Osteoblast (primary cell): ENCODE results near the gene GPX3. TPM values are rescaled to one million over a fixed set of nuclear protein-coding genes. Genes with fewer than 3 reads are reported as not detected.

Source experiments
- DNase-seq: peaks from one replicate; pipeline ENCODE4 v3.0.0; 2011; ENCODE audit warnings: low spot score, mixed read lengths; ENCODE audit not compliant: insufficient read length; ENCODE audit errors: missing footprints
- H2AFZ ChIP-seq: 2 replicates; pipeline ENCODE4 v1.6.0; 2011; ENCODE audit warnings: mild to moderate bottlenecking, low read length
- H3K27ac ChIP-seq: 2 replicates; pipeline ENCODE4 v1.5.1; 2011; ENCODE audit warnings: mild to moderate bottlenecking, low read depth, low read length, moderate library complexity
- H3K27me3 ChIP-seq: 2 replicates; pipeline ENCODE4 v1.6.0; 2012; ENCODE audit warnings: mild to moderate bottlenecking, control low read depth, inconsistent platforms, low read length, moderate library complexity; ENCODE audit not compliant: insufficient read depth
- H3K36me3 ChIP-seq: 2 replicates; pipeline ENCODE4 v1.5.1; 2011; ENCODE audit warnings: mild to moderate bottlenecking, low read length, control low read depth, moderate library complexity; ENCODE audit not compliant: insufficient read depth
- H3K4me1 ChIP-seq: 2 replicates; pipeline ENCODE4 v1.5.1; 2011; ENCODE audit warnings: mild to moderate bottlenecking, low read length, control low read depth, moderate library complexity; ENCODE audit not compliant: insufficient read depth
- H3K4me2 ChIP-seq: 2 replicates; pipeline ENCODE4 v1.6.0; 2011; ENCODE audit warnings: mild to moderate bottlenecking, low read length; ENCODE audit not compliant: insufficient read depth
- H3K4me3 ChIP-seq: fragments of 200-600 bp; sonication (generic); 3 replicates; pipeline ENCODE4 v1.5.1; 2012; ENCODE audit warnings: mild to moderate bottlenecking, low read length, inconsistent platforms; ENCODE audit not compliant: insufficient read depth
- H3K79me2 ChIP-seq: 2 replicates; pipeline ENCODE4 v1.6.0; 2012; ENCODE audit warnings: mild to moderate bottlenecking, low read length, control low read depth, inconsistent platforms; ENCODE audit not compliant: insufficient read depth
- H3K9me3 ChIP-seq: 2 replicates; pipeline ENCODE4 v1.5.1; 2011; ENCODE audit warnings: low read depth, low read length, control low read depth
- H4K20me1 ChIP-seq: 2 replicates; pipeline ENCODE4 v1.6.0; 2012; ENCODE audit warnings: mild to moderate bottlenecking, low read length, control low read depth; ENCODE audit not compliant: insufficient read depth
- total RNA-seq: library from RNA; depleted of rRNA; stranded (reverse); fragments of >200 nt; gene quantifications from 2 replicates; pipeline ENCODE4 v1.2.3, GENCODE V29; 2012
- TF ChIP-seq, protein P1 (sequence below): IDR thresholded peaks from 2 replicates; pipeline ENCODE4 v1.5.1; 2011; ENCODE audit warnings: mild to moderate bottlenecking, low read depth, low read length, moderate library complexity; ENCODE audit errors: extremely low read depth

The GPX3 gene
- total RNA-seq, 1 donor = 9.8 TPM

DNA sequence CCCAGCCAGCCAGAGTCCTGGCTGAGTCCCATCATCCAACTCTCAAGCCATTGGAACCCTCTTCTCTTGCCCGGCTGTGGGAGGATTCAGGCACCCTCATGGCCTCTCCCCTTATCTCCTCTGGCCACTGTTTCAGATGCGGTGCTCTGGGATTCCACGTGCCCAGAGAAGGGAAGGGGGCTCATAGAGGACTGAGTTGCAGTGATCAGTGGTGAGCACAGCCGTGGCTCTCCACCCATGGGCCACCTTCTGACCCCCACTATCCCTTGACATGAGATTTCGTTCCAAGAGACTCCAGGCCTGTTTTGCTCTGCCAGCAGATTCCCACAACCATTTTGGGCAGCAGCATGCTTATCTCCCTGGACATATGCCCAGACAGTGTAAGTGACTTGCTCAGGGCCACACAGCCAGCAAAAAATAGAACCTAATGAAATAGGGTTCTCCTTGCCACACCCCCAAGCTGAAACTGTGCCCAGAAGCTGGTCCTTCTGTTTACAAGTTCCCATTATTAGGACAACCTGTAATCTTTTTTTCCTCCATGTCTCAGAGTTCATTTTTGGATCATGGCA, 2.7 kb downstream of the GPX3 start:
- Histone ChIP-seq H4K20me1 (no peaks in the 10 kb centered on the region), H3K27ac (peak overlapping the region; percentile 94), H3K9me3 (no peaks in the 10 kb centered on the region), H3K36me3 (no peaks in the 10 kb centered on the region), H3K27me3 (no peaks in the 10 kb centered on the region), H3K4me2 (peak overlapping the region; percentile 58), H2AFZ (no peak overlapping the region), H3K4me1 (peaks cover 37% of the 10 kb centered on the region), H3K4me3 (peak overlapping the region; percentile 23), H3K79me2 (no peaks in the 10 kb centered on the region)
- DNase-seq = peak; percentile 91
- TF ChIP-seq, protein P1, sequence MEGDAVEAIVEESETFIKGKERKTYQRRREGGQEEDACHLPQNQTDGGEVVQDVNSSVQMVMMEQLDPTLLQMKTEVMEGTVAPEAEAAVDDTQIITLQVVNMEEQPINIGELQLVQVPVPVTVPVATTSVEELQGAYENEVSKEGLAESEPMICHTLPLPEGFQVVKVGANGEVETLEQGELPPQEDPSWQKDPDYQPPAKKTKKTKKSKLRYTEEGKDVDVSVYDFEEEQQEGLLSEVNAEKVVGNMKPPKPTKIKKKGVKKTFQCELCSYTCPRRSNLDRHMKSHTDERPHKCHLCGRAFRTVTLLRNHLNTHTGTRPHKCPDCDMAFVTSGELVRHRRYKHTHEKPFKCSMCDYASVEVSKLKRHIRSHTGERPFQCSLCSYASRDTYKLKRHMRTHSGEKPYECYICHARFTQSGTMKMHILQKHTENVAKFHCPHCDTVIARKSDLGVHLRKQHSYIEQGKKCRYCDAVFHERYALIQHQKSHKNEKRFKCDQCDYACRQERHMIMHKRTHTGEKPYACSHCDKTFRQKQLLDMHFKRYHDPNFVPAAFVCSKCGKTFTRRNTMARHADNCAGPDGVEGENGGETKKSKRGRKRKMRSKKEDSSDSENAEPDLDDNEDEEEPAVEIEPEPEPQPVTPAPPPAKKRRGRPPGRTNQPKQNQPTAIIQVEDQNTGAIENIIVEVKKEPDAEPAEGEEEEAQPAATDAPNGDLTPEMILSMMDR = no peak

DNA sequence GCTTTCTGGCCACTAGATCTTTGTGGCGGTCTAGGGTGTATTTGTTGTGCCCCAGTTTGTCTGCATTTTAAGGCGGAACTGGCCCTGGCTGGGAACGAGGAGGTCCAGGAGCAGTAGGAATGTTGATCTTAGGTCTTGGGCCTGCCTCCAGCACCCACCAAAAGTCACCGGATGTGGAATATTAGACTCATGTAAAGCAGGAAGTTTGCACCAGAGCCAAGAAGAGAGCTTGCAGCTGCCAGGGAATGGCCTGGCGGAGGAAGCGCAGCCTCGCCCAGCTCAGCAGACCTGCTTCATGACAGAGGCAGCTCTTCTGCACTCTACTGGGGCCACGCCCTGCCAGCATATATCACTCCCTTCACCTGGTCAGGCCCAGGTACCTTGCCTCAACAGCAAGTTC, 3.3 kb downstream of the GPX3 start:
- peak overlapping the region; percentile 94 for H3K27ac ChIP-seq
- H3K79me2 ChIP-seq = no peaks in the 10 kb centered on the region
- H4K20me1 ChIP-seq = no peaks in the 10 kb centered on the region
- TF ChIP-seq, protein P1 = no peak
- DNase-seq = peak; percentile 95
- H3K9me3 ChIP-seq = no peaks in the 10 kb centered on the region
- H3K36me3 ChIP-seq = no peaks in the 10 kb centered on the region
- H3K4me1 ChIP-seq = peaks cover 37% of the 10 kb centered on the region
- H3K4me3 ChIP-seq = peak overlapping the region; percentile 23
- peak overlapping the region; percentile 58 for H3K4me2 ChIP-seq
- no peaks in the 10 kb centered on the region for H3K27me3 ChIP-seq
- peak overlapping the region; percentile 6 for H2AFZ ChIP-seq

DNA sequence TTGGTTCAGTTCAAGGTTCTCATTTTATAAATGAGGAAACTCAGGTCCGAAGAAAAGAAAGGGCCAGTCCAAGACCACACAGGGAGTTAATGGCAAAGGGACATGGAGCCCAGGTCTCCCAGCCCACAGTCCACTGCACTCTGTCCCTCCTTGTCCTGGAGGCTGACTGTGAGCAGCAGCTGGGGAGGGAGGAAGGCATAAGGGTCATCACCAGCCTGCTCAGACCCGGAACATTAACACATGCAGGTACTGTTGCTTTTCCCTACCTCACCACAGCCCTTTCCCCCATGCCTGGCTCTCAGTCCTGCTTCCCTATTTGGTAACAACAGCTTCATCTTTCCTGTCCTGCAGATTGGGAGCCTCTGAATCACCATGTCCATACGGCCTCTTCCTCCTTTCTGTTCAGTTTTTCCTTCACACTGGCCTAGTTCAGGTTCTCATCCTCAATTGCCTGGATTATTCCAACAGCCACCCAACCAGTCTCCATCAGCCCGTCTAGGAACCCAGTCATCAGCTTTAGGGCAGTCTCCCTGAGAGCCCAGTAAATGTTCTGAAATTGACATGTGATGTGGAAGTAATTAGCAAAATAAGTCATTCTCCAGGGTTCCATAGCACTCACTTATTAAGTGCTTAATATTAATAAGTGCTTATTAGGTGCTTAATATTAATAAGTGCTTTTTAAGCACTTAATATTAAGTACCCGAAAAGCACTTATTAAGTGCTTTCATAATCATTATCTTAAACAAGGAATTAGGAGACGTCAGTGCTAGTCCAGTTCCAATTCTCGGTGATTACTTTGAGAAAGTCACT, 4.3 kb downstream of the GPX3 start:
- no peak overlapping the region for H3K4me2 ChIP-seq
- TF ChIP-seq, protein P1 = no peak
- no peak for DNase-seq
- no peaks in the 10 kb centered on the region for H4K20me1 ChIP-seq
- no peaks in the 10 kb centered on the region for H3K9me3 ChIP-seq
- peaks cover 37% of the 10 kb centered on the region for H3K4me1 ChIP-seq
- H3K79me2 ChIP-seq = no peaks in the 10 kb centered on the region
- no peak overlapping the region for H3K4me3 ChIP-seq
- no peaks in the 10 kb centered on the region for H3K27me3 ChIP-seq
- peaks cover 7% of the 10 kb centered on the region for H3K36me3 ChIP-seq
- H2AFZ ChIP-seq = no peak overlapping the region
- H3K27ac ChIP-seq = peak overlapping the region; percentile 94

DNA sequence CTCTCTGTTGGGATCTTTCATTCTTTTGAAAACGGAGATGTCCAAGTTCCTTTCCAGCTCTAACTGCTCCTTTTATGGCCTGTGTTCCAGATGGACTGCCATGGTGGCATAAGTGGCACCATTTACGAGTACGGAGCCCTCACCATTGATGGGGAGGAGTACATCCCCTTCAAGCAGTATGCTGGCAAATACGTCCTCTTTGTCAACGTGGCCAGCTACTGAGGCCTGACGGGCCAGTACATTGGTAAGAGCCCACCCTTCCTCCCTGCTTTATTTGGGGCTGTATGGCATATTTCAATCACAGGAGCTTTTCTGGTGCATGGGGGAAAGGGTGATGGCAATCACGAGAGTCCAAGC, 4.8 kb downstream of the GPX3 start:
- H3K36me3 ChIP-seq = peaks cover 13% of the 10 kb centered on the region
- H2AFZ ChIP-seq = no peak overlapping the region
- no peak overlapping the region for H3K4me2 ChIP-seq
- H4K20me1 ChIP-seq = no peaks in the 10 kb centered on the region
- H3K4me1 ChIP-seq = peaks cover 34% of the 10 kb centered on the region
- no peaks in the 10 kb centered on the region for H3K9me3 ChIP-seq
- no peak for DNase-seq
- H3K27me3 ChIP-seq = no peaks in the 10 kb centered on the region
- H3K27ac ChIP-seq = no peak overlapping the region
- no peaks in the 10 kb centered on the region for H3K79me2 ChIP-seq
- TF ChIP-seq, protein P1 = no peak
- H3K4me3 ChIP-seq = no peak overlapping the region
